HEK293 (cell line): ENCODE data around the gene MYO1C.

Source experiments
- KLF7 ChIP-seq: fragments of 450-650 bp; formaldehyde crosslinking; IDR thresholded peaks from 2 replicates; pipeline ENCODE4 v1.5.1; 2016; ENCODE audit warnings: missing biosample characterization, missing genetic modification characterization, borderline replicate concordance
- MYNN ChIP-seq: fragments of 450-650 bp; formaldehyde crosslinking; IDR thresholded peaks from 2 replicates; pipeline ENCODE4 v1.5.1; 2016; ENCODE audit warnings: missing biosample characterization, missing genetic modification characterization, borderline replicate concordance
- PRDM2 ChIP-seq: fragments of 450-650 bp; formaldehyde crosslinking; IDR thresholded peaks from 2 replicates; pipeline ENCODE4 v1.5.1; 2016; ENCODE audit warnings: missing biosample characterization, missing genetic modification characterization, borderline replicate concordance
- REST ChIP-seq: fragments of 450-650 bp; formaldehyde crosslinking; IDR thresholded peaks from 2 replicates; pipeline ENCODE4 v1.5.1; 2016; ENCODE audit warnings: missing biosample characterization, missing genetic modification characterization
- WT1 ChIP-seq: fragments of 450-650 bp; formaldehyde crosslinking; IDR thresholded peaks from 2 replicates; pipeline ENCODE4 v1.5.1; 2016; ENCODE audit warnings: missing biosample characterization, missing genetic modification characterization
- ZBTB11 ChIP-seq: fragments of 450-650 bp; formaldehyde crosslinking; conservative IDR thresholded peaks from 2 replicates; pipeline ENCODE4 v1.5.1; 2016; ENCODE audit warnings: low read depth, missing biosample characterization, missing genetic modification characterization
- ZBTB8A ChIP-seq: fragments of 450-650 bp; formaldehyde crosslinking; IDR thresholded peaks from 2 replicates; pipeline ENCODE4 v1.5.1; 2016; ENCODE audit warnings: missing biosample characterization, missing genetic modification characterization
- ZNF26 ChIP-seq: fragments of 450-650 bp; formaldehyde crosslinking; IDR thresholded peaks from 2 replicates; pipeline ENCODE4 v1.5.1; 2016; ENCODE audit warnings: missing biosample characterization, missing genetic modification characterization
- ZNF280C ChIP-seq: fragments of 450-650 bp; formaldehyde crosslinking; IDR thresholded peaks from 2 replicates; pipeline ENCODE4 v1.5.1; 2016; ENCODE audit warnings: missing biosample characterization, missing genetic modification characterization
- ZNF324 ChIP-seq: fragments of 450-650 bp; formaldehyde crosslinking; IDR thresholded peaks from 2 replicates; pipeline ENCODE4 v1.5.1; 2016; ENCODE audit warnings: missing biosample characterization, missing genetic modification characterization
- ZSCAN5A ChIP-seq: fragments of 450-650 bp; formaldehyde crosslinking; IDR thresholded peaks from 2 replicates; pipeline ENCODE4 v1.5.1; 2016; ENCODE audit warnings: missing biosample characterization, missing genetic modification characterization

Gene MYO1C

GRCh38 chr17:1455797-1456599, 36.5 kb downstream of the MYO1C start, which contains the start of gene CRK (continued):
- TF ChIP-seq PRDM2 (tag by site-specific recombination) (no peak), WT1 (tag by site-specific recombination) (no peak), ZBTB11 (tag by site-specific recombination) (peak; percentile 42; the same call in 1 of the 2 replicates), REST (tag by site-specific recombination) (no peak), ZSCAN5A (tag by site-specific recombination) (0 out of 2 replicates have a peak, but pooled peaks have one; percentile 41), KLF7 (tag by site-specific recombination) (peak; percentile 38; the same call in 1 of the 2 replicates), ZNF324 (tag by site-specific recombination) (no peak), ZNF26 (tag by site-specific recombination) (no peak), ZNF280C (tag by site-specific recombination) (no peak), MYNN (no peak), ZBTB8A (tag by site-specific recombination) (peak; percentile 84)
- TF ChIP-seq, all 188 proteins: peak for 33
